B cell (primary cell): ENCODE measurements around the gene PRAMEF20.

Experiments used
- CTCF ChIP-seq: fragments of 200-600 bp; IDR thresholded peaks from one replicate; pipeline ENCODE4 v1.8.0; 2022; ENCODE audit warnings: antibody characterized with exemption, mild to moderate bottlenecking
- EZH2 ChIP-seq: IDR thresholded peaks from 2 replicates; pipeline ENCODE4 v1.6.1; 2012; ENCODE audit warnings: borderline replicate concordance, low read depth, mild to moderate bottlenecking, moderate library complexity, low read length; ENCODE audit not compliant: insufficient read depth, poor library complexity, severe bottlenecking

- no peak for TF ChIP-seq CTCF
- TF ChIP-seq EZH2 = no peak
These were observed 20.2 kb downstream of the PRAMEF20 start for GRCh38 chr1:13430495-13430894.
